Activated T-cell treated with anti-CD3 and anti-CD28 coated beads for 1 hour (primary cell): ENCODE measurements around the gene IFIT1.
"Not testable (repeated sequence)": the region's sequence is repeated elsewhere in the genome, so short reads cannot be mapped to it uniquely, and the experiment has no call there.

ENCODE experiments used
- DNase-seq: peaks from one replicate; pipeline ENCODE4 v3.0.0-alpha.2; 2020; ENCODE audit warnings: low read depth

IFIT1 gene, protein sequence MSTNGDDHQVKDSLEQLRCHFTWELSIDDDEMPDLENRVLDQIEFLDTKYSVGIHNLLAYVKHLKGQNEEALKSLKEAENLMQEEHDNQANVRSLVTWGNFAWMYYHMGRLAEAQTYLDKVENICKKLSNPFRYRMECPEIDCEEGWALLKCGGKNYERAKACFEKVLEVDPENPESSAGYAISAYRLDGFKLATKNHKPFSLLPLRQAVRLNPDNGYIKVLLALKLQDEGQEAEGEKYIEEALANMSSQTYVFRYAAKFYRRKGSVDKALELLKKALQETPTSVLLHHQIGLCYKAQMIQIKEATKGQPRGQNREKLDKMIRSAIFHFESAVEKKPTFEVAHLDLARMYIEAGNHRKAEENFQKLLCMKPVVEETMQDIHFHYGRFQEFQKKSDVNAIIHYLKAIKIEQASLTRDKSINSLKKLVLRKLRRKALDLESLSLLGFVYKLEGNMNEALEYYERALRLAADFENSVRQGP

DNA sequence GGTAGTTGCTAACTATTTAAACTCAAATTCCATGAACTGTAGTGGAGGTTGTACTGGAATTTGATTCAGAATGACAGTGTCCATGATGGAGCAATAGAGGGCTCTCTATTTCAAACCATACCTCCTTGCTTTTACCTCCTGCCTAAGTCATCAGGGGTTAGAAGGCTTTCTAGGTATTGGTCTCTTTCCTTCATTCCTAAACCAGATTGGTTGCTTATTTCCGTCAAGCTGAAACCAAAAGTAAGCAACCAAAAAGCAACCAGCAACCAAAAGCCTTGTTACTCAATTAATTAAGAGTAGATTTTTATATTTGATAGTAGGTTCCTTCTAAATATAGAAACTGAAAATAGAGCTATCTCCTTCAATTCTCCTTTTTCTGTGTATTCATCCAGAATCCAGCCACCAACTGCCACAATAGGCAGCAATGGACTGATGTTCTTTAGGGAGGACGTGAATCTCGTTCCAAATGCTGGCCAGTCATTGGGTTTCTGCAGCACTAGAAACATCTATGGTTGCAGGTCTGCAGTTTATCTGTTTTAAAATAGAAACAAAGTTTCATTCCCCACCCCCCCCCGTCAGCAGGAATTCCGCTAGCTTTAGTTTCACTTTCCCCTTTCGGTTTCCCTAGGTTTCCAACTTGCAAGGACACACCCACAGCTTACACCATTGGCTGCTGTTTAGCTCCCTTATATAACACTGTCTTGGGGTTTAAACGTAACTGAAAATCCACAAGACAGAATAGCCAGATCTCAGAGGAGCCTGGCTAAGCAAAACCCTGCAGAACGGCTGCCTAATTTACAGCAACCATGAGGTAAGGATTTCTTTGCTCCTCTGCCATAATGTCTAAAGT is at the start of gene IFIT1:
TSS of gene IFIT1 (plus strand) at position 717 of the 850 bp plus-strand sequence. CDS start at position 807, 90 bp downstream.
- DNase-seq, result peak; percentile 18

DNA sequence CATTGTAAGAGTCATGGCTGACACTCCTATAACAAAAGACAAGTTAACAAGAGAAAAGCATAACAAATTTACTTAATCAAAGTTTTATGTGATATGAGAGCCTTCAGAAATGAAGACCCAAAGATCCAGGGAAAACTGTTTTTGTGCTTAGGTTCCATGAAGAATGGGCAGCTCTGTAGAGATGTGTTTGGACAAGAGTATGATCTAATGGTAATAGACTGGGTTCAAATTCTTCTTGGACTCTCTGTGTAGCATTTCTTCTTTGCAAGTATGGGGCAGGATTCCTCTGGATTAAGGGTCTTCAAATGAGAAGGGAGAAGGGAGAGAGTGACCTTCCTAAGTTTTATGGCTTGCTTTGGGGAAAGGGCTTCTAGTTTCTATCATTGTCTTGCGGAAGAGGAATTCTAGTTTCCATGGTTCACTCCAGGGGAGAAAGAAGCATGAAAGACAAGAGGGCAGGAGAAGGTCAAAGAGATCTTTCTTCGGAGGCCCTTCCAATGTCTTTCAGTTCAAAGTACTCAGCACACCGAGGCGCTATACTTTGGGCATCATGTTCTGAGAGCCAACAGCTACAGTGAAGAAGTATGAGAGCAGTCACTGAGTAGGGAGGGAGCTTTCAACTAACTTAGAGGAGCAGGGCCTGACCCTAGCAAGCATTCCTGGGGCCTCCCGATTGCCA is 49.2 kb upstream of the IFIT1 start:
- no peak for DNase-seq

DNA sequence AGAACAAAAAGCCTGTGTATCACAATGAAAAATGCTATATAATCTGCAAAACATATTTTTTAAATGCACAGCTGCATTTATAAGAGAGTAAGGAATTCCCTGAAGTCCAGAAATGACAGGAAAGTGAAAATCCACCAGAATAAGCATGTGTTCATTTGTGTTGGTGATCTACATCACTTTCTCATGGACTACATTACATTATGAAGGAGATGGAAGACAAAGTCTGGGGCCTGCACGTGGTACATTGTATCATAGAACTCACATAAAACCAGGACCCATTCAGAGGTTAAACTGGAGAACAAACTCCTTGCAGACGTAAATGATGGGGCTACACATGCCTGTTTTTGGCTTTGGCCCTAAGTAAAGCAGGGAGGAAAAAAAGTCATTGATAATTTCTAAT is 48.3 kb upstream of the IFIT1 start:
- no peak for DNase-seq

DNA sequence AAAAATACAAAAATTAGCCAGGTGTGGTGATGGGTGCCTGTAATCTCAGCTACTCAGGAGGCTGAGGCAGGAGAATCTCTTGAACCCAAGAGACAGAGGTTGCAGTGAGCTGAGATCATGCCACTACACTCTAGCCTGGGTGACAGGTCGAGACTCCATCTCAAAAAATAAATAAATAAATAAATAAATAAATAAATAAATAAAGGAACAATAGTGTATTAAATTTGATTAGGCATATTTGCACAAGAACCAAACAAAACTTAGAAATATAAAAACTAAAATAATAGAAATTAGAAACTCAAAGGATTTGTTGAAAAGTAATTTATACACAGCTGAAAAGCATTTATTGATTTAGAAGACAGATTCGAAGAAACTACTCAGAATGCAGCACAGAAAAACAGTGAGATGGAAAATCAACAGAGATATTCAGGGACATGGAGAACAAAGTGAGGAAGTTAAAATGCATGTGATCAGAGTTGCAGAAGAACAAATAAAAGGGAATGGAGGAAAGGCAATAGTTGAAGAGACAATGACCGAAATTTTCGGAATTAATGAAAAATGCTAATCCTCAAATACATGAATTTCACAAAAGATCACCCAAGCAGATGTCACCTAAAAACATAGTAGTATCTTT is 46.9 kb upstream of the IFIT1 start:
- no peak for DNase-seq

DNA sequence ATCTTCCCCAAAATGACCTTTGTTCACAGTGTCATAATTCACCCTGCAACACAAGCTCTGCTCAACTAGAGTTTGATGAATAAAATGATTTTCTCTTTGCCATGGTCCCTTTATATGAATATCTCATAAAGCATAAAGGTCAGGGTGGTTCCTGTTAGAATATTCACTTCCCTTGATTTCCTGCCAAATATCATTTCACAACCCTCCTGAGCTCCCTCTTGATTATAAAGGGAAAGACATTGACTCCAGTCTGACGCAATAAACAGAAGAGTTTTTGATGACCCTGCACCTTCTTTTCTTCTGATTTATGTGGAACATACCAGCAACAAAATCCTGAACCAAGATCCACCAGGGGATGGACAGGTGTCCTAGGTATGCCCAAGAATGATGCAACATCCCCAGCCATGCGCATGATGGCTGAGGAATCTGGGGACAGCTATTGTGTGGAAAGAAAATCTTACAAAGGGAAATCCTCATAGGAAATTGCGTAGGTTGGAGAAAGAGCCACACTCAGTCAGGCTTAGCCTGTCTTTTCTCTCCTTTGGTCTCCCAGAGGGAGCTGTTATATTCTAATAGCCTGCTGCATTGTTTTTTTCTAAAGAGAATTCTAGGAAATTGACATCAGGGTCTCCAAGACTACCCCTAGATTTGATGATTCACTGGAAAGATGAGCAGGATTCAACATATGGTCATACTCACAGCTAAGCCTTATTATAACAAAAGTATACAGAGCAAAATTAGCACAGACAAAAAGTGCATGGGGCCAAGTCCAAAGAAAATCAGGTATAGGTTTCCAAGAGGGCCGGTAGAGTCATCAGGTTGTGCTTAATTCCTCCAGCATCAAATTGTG is 45.8 kb upstream of the IFIT1 start:
- DNase-seq, result no peak

DNA sequence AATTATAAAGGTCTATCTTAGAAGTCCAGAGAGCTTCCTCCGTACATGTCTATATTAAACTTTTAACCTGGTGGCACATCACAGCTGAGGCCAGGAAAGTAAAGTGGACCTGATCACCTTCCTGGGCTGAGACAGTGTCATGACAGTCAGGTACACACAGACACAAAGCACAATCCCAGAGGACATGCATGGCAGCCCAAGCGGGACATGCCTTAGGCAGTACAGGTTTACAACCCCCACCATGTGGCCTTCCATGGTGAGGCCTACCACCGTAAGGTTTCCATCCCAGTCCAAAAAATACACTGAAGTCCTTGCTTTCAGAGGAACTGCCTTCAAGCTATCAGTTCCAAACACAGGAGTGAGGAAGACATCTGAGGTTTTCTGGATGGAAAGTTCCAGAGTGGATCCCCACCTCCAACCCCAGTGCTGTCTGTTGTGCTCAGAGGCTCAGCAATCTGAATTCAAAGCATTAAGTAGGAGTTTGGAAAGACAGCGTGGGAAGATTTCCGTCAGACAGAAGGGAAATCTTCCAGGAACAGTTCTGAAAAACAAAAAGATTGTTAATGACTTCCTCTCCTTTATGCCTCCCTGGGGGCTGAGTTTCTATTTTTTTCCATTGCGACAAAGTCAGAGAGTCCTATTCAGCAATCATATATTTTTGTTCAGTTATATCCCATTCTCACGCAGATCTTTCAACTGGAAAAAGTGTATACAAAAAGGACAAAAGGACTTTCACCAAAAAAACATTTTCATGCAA is 44.5 kb upstream of the IFIT1 start:
- no peak for DNase-seq

DNA sequence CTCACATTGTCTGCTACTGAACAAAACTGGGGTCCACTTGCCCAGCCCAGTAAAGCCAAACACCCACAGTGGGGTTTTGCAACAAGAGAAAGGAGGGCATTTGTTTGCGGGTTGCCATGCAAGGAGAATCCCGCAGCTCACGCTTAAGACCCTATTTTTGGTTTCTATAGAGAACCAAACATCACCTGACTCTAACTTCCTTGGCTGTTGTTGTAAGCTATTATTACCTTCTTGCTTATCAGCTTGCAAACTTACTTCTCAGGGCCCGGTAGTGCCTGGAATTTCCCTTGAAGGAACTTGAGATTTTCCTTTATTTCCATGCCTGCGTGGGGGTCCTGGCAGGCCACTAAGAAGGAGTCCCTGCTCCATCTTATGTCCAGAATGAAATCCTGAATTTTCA is 43.9 kb upstream of the IFIT1 start:
- DNase-seq, result no peak

DNA sequence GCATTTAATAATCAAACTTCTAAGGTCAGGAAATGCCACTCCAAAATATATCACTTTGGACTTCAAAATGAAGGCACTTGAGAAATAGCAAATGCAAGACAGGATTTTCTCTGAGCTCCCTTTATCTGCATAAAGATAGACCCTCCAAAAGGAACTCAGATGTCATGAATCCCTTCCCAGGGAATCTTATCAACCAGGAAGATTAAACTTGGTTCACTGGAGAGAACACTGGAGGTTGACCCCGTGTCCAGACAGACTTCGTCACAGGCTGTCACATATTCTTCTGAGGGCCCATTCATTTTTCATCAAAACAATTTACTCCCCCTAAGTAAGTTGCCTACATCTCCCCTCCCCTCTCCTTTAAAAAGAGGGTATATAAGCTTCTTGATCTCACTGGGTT is 43.4 kb upstream of the IFIT1 start:
- DNase-seq, result no peak

DNA sequence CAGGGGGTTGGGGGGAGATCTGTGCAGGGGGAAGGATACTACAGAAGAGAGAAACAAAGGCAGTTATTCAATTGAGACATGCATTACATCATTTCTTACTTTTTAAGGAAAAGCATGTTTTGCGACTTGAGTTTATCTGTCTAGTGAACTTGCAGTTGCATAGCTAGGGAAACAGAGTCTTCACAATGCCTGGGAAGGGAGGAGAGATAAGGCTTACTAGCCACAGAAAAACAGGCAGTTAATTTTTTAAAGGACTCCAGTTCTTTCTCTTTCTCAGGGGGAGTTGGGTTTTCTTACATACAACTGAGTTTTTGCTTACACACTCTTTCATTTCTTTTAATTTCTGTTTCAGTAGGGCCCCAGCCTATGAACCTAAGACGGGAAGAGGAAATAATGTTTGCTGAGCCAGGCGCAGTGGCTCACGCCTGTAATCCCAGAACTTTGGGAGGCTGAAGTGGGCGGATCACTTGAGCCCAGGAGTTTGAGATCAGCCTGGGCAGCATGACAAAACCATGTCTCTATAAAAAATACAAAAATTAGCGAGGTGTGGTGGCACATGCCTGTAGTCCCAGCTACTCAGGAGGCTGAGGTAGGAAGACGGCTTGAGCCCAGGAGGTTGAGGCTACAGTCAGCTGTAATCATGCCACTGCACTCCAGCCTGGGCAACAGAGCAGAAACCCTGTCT is 41.6 kb upstream of the IFIT1 start:
- not testable (repeated sequence) for DNase-seq

DNA sequence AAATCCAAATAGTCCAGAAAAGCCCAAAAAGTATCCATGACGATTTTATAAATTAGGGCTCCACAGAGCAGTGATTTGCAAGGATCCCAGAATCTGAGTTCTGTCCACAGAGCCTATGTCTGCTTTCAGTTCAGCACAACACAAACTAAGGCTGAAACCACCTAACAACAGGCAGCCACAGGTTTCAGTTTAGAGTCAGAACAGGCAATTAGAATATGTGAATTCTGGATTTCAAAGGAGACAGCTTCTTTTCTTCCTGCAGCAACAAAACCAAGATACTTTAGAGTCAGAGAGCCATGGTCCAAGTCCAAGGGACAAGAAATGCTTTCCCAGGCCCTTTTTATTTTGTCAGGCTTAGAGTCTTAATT is 41.0 kb upstream of the IFIT1 start:
- no peak for DNase-seq

DNA sequence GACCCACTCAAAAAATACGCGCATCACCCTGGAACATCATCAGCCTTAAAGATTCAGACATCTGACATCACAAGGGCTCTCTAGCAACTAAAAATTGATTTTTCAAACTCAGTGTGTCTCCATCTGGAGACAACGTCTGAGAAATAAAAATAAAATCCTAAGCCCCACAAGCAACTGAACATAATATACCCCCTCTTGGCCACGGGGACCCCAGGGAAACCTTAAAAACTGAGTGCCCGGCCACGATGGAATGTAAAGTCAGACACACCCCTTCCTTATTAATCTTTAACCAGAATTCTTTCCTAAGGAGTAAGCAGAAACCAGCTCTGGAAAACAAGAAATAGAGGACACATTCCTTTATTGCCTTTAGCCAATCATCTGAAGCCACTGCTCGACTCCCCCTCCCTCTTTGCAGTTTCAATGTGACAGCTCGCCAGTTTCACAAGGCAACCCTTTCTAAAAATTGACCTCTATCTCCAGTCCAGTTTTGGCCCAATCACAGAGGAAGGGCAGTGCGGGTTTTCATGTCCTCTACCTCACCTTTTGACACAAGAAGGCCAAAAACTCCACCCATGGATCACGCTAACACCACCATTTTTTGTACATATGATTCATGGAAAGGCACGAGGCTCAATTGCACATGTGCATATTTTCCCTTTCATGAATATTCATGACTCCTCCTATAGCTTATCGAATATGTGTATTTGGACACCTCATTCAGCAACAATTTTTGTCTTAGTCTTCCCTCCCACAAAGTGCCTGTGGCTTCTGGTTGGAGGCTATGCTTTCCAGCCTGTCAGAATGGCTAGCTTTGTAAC is 40.4 kb upstream of the IFIT1 start:
- DNase-seq, result no peak

DNA sequence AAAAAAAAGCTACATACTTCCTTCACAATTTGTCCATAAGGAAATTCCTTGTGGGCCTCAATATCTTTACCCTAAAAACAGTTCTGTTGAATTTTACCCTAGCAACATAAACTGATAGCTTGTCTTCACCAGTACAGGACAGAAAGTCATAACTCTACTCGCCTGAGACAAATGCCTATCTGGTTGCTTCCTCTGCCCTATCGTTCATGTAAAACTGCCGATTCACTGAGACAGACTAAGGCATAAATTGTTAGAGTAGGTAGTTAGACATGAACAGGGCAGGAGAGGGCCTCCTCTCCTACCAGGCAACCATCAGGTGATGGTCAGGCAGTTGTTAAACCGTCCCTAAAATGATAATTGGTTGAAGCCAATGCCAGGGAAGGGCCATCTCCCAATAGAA is 39.6 kb upstream of the IFIT1 start:
- no peak for DNase-seq

DNA sequence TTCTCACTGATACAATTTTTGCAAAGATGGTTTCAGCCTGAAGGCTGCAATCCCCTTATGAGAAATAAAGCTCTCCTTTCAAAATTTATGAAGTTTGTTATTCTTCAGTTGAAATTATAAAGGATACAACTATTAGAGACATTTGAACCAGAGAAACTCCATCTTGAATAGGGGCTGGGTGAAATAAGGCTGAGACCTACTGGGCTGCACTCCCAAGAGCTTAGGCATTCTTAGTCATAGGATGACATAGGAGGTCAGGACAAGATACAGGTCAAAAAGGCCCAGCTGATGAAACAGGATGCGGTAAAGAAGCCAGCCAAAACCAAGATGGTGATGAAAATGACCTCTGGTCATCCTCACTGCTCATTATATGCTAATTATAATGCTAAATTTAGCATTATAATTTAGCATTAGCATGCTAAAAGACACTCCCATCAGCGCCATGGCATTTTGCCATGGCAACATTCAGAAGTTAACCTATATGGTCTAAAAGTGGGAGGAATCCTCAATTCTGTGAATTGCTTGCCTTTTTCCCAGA is 37.0 kb upstream of the IFIT1 start:
- DNase-seq, result no peak

DNA sequence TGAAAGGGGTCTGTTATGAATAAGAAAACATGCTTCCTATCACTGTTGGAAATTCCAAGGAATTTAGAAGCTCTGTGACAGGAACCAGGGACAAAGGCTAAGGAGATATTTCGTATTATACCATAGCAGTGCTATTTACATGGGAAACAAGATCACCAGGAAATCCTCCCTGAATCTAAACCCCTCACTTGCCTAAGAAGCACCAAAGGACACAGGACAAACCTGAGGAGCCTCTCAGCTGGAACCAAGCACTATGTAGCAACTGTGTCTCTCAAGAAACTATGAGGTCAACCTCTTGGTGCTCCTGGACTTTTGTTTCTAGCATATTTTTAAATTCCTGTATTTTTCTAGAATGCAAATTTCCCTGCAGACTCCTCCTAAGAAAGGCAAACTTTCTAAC is 35.3 kb upstream of the IFIT1 start:
- DNase-seq, result no peak

DNA sequence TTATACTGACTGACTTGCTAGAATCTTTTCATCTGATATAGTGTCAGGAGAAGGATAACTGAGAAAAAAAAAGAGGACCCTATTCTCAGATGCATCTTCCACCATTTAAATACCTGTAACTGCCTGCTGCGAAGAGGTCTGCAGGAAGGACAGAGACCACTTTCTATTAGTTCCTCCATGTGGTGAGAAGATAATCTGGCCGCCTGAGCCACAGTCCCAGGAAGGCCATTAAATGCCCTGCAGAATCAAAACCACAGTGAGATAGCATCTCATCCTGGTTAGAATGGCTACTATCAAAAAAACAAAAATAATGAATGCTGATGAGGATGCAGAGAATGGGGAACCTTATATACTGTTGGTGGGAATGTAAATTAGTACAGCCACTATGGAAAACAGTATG is 34.4 kb upstream of the IFIT1 start:
- no peak for DNase-seq

DNA sequence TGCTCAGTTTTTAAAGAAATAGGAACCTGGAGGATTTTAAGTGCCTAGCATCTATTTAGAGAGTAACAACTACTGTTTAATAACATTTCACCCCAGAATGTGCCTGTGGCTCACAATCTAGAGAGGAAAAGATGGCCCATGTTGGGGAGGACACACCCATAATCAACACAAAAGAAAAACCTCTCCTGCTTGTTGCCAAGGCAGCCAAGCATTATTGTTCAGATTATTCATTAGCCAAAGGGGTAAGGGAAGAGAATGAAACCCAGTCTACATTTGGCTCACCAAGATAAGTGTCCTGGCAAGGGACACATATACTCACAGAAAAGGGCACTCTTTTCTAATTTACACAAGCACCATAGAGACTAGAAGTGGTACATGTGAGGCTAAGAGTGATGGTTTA is 32.3 kb upstream of the IFIT1 start:
- no peak for DNase-seq

DNA sequence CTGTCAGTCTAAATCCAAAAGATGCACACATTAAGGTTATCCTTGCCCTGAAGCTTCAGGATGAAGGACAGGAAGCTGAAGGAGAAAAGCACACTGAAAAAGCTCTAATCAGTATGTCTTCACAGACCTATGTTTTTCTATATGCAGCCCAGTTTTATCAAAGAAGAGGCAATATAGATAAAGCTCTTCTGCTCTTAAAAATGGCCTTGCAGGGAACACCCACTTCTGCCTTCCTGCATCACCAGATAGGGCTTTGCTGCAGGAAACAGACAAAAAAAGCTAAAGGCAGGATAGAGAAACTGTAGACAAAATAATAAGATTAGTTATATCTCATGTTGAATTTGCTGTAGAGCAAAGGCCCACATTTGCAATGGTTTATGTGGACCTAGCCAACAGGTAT is 29.5 kb upstream of the IFIT1 start:
- DNase-seq, result no peak

DNA sequence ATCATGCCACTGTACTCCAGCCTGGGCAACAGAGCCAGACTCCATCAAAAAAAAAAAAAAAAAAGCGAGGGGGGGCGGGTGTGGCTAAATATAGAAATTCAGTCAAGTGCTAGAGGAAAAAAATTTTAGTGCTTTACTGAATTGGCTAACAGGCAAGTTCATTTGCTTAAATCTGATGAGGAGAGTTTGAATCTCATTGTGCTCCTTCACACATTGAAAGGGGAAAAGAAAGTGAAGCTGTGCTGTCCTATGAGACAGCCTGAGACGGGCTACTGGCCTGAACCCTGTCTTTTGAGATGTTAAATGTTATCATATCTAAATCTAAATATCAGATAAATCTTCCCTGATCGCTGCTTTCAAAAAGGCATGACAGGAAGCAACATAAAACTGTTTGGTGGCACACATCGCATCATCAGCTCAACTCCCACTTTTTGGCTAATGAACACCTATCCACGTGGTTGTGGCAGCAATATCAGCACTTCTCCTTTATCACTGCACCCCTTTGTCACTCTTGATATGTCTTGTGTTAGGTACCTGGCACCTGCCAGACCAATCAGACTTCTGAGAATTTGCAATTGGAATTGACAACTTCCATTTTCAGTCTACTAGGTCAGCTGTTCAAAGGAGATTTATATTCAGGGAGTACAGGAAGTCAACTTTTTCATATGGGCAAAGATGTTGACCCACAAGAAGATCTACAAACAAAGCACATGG is 28.5 kb upstream of the IFIT1 start:
- no peak for DNase-seq
